NOMO-1 treated with DMSO at 0.1 percent for 48 hours (cell line): ENCODE measurements around the gene HHIPL1.

Source experiments
- DNase-seq: peaks from one replicate; lab custom pipeline; 2025; ENCODE audit not compliant: unreplicated experiment; lab: John Stamatoyannopoulos, UW

The HHIPL1 gene

DNA sequence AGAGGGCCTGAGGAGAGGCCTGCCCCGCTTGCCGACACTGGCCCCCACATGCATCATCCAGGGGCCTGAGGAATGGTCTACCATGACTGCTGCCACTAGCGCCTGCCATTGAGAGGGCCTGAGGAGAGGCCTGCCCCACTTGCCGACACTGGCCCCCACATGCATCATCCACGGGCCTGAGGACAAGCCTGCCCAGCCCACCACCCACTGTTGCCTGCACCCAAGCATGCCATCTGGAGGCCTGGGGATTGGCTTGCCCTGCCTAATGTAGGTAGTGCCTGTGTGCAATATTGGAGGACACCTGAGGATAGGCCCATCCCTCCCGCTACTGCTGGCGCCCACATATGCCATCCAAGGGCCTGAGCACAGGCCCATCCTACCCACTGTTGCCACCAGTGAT lies 63.5 kb downstream of the HHIPL1 start:
- DNase-seq, result no peak

DNA sequence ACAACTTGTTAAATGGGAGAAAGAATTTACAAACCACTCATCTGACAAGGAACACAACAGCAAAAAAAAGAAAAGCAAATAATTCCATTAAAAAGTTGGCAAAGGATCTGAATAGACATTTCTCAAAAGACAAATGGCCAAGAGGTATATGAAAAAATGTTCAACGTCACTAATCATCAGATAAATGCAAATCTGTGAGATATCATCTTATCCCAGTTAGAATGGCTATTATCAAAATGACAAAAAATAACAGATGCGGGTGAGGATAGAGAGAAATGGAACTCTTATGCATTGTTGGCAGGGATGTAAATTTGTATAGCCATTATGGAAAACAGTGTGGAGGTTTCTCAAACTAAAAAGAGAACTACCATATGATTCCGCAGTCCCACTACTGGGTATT lies 69.0 kb downstream of the HHIPL1 start:
- DNase-seq, result no peak

DNA sequence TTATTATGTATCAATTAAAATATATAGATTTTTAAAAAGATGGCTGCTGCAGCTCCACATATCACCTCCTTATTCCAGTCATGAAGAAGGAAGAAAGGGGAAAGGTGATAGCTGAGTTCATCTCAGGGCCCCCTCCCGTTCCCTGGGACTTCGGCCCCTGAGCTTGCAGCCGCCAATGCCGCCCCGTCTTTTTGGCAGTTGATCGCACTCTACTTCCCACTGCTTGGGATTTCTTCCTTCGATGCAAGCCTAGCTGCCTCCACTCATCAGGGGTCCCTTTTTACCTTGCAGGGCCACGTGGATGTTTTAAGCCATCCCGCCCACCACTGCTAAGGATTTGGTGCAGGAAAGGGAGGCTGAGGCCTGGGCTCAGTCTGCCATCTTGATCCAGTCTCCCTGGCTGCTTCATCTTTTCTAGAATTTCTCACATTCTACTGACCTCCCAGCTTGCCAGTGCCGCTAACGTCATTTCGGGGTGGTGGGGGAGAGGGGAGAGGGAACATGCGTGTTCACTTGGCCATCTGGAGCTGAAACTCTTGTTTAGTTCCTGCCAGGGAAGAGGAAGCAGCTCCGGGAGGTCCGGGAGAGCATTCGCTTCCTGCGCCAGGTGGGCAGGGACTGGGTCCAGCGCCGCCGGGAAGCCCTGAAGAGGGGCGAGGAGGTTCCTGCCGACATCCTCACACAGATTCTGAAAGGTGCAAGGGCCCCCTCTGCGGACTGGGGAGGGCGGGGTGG lies 70.5 kb downstream of the HHIPL1 start:
- no peak for DNase-seq

DNA sequence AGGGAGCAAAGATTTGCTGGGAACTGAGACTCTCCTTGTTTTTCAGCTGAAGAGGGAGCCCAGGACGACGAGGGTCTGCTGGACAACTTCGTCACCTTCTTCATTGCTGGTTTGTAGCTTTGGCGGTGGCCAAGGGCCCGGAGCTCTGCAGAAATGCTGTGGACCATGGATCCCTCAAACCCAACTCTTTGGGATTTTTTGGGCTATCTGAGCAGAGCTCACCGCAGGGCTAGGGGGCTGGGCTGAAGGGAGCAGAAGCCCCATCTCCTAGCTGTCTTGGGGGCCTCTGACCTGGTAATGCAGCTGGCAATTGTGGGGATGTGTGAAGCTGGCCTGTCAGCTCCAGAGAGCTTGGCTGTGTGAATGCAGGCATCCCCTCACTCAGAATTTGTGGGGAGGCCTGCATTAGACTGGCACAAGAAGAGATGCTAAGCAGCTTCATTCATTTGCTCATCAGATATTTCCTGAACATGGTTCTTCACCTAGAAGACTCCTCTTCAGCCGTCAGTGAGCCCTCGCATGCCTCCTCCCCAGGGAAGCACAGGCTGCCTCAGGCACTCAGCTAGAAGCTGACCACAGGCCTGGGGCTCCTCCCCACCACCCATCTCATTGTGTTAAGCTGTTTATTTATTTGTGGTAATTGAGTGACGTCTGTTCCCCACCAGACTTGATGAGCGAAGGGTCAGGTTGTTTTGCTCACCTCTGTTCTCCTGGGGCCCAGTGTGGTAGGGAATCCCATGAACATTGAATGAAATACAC lies 71.3 kb downstream of the HHIPL1 start:
- no peak for DNase-seq

DNA sequence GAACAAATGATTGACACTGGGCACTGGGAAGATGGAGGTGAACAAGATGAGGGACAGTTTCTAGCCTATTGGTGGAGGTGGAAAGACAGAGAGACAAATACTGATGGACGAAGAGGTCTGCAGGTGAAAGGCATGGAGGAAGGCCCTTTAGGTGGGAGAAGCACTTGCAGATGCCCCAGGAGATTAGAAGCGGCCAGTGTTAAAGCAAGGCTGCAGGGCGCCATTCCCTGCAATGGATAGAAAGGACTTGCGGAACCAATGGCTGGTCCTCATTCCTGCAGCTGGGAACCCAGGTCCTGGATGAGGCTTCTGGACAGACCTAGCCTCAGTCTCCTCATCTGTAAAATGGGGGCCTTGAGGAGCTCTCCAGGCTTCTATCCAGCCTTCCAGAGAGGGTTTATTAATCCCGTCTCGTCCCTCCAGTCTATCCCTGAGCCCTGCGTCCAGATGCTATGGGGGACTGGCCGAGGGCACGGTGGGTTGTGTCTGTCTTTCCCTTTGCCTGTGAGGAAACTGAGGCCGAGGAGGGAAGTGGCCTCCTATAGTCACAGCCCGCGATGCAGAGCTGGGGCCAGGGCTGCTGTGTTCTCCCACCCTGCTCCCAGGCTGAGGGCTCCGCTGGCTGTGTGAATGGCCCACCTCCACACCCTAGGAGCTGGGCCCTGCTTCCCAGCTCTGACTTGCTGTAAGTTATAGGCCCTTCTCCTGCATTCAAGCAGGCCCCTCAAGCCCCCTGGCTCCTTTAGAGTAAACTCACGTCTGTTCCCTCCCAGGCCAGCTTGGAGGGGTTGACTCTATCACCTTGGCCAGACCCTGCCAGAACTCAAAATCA lies 72.1 kb downstream of the HHIPL1 start:
- no peak for DNase-seq

DNA sequence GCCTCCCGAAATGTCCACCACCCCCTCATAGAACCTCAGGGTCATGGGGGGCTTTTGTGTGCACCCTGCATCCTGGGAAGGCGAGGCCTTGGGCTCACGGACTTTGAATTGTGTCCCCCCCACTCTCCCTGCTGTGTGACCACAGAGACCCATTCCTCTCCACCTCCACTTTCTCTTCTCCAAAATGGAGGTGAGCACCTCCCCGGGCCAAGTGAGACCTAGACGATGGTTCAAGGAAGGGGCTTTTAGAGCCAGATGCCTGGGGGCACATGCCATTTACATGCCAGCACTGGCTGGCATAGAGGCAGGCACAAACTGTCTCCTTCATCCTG lies 72.7 kb downstream of the HHIPL1 start:
- DNase-seq, result no peak

DNA sequence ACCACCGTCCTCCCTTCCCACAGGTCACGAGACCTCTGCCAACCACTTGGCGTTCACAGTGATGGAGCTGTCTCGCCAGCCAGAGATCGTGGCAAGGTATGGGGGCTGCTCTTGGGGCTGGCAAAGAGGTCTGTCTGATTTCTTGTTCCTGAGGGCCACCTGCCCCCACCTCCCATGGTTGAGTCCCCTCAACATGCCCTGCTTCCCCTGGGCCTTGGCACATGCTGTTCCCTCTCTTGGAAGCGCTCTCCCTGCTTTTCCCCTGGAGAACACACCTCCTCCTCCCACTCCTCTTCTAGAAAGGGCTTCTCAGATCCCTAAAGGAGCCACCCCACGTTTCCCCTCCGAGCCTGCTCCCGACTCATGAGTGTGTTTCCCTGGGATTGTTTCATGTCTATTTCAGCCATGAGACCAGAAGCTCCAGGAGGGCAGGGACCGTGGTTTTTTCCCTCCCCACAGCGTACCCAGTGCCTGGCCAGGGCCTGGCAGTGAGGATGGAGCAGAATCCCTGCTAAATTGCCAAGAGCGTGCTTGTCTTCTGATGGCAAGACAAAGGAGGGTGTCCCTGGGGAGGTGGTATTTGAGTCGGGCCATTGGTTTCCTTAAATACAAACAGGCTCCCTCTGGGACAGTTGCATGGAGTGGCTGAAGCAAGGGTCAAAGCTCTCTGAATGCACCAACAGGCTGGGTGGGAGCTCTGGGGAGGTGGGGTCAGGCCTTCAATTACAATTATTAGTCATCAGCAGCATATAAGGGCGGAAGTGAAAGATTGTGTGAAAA lies 73.3 kb downstream of the HHIPL1 start:
- no peak for DNase-seq

DNA sequence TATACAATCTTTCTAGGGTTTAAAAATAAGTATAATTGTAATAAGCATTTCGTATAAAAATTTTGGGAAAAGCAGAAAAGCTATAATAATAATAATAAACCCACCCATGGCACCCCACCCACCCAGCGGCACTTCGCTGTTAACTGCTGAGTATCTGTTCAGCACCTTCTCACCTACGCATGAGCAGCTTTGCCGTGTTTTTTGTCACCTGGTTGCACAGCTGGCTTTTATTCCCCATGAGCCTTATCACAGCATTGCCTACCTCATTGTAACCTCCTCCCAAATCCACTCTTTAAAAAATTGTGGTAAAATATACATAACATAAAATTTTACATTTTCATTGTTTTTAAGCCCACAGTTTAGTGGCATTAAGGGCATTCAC lies 73.9 kb downstream of the HHIPL1 start:
- DNase-seq, result no peak

DNA sequence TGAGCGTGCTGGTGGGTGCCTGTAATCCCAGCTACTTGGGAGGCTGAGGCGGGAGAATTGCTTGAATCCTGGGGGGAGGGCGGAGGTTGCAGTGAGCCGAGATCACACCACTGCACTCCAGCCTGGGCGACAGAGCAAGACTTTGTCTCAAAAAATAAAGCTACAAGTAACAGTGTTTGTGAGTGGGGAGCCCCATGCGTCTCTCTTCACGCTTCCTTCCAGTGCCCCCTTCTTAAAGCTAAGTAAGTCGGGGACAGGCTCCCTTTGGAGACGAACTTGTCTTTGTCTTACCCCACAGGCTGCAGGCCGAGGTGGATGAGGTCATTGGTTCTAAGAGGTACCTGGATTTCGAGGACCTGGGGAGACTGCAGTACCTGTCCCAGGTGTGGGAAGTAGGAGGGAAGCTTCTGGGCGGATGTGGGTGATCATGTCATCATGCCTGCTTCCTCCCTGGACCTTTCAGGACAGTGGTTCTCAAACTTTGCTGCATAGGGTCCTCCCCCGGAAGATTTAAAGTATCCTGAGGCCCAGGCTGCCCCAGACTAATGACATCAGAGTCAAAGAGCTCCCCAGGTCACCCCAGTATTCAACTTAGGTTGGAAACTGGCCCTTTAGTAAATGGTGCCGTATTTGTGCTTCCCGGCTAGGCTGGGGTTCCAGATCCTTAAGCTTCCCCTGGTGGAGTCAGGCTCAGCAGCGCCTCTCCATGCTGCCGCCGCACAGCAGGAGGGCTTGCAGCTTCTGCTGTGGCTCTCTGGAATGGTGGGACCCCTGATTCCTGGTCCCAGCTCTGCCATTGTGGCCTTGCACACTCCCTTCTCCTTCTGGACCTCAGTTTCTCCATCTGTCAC lies 76.2 kb downstream of the HHIPL1 start:
- no peak for DNase-seq

DNA sequence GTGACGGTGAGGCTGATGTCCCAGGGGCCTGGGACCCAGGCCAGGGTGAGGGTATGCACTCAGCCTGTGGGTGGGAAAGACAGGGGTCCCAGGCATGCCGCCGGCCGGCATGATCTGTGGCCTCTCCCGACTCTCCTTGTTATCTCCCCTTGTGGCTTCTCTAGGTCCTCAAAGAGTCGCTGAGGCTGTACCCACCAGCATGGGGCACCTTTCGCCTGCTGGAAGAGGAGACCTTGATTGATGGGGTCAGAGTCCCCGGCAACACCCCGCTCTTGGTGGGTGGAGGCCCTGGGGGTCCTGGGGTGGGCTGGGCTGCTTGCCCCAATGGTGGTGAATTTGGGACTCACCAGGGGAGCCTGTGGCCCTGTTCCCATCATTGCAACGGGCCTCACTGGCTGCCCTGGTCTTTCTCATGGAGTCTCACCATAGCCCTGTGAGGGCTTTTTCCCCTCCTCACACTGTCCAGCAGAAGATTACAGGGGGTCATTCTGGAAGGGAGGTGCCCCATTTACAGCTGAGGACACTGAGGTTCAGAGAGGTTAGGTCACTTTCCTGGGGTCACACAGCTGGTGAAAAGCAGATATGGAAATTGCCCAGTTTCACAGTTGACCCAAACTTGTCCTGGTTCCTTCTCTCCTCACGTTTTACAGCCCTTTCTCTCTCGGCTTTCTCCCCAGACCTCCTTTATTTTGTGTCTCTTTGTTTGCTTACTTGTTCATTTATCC lies 77.0 kb downstream of the HHIPL1 start:
- DNase-seq, result no peak

DNA sequence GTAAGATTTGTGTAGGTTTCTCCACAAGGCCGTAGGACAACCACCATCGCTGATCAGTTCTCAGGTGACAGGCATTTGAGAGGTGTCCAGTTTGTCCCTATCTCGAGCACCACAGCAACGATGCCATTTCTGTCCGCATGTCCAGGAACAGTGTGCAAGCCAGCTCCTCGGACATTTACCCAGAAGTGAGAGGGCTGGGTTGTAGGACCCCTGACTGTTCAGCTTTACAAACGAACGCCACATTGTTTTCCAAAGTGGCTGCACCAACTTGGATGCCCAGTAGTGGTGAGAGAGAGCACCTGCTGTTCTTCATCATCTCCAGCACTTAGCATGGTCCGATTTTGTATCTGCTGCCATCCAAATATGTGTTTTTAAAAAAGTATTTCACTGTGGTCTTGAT lies 77.8 kb downstream of the HHIPL1 start:
- DNase-seq, result no peak

DNA sequence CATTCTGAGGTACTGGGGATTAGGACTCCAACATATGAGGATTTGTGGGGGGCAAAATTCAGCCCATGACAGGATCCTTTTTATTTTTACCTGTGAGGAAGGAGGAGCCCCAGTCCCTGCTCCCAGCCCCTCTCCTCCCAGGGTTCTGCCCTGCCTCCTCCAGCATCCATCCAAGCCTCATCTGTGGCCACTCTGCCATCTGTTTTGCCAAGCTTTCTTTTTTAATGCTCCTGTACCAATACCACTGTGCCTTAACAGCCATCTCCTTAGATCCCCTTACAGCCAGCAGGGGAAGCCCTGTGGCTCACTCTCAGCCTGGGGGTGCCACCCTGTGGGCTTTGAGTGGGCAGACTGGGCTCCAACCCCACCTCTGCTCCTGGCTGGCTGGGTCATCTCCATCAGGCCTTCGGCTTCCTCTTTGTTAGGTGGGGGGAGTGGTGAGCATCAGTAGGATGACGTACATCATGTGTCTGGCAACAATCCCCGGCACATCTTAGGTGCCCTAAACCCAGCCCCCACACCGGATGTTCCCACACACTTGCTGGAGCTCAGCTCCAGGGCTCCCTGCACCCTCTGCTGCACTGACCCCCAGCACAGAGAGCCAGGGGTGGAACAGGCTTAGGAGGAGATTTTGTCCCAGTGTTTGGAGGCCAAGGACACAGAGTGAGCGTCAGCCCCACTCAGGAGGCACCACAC lies 79.4 kb downstream of the HHIPL1 start:
- no peak for DNase-seq

DNA sequence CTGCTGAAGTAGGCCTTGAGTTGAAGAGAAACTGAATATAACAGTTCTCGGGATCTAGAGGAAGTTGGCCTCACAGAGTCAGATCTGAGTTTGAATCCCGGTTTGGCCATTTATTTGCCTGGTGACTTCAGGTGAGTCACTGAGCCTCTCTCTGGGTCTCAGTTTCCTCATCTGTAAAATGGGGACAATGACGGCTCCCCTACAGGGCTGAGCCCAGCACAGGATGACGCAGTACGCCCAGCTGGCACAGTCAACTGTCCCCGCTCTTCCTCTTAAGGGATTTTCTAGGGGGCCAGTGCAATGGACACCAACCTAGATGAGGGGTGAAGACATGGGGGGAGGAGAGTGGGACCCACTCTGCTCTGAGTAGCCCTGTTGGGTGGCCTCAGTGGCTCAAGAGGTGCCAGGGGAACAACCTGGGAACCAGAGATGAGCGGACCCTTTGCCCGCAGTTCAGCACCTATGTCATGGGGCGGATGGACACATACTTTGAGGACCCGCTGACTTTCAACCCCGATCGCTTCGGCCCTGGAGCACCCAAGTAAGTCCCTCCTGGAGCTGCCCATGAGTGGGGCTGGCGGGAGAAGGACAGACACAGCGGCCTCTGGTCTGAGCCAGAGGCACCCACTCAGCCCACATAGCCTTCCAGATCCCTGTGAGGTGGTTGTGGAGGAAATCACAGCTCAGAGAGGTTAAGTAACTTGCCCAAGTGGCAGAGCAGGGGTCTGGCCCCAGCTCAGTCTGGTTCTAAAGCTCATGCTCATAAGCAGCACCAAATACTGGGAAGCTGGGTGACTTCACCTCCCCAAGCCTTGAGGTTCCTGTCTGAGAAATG lies 80.2 kb downstream of the HHIPL1 start:
- DNase-seq, result no peak

DNA sequence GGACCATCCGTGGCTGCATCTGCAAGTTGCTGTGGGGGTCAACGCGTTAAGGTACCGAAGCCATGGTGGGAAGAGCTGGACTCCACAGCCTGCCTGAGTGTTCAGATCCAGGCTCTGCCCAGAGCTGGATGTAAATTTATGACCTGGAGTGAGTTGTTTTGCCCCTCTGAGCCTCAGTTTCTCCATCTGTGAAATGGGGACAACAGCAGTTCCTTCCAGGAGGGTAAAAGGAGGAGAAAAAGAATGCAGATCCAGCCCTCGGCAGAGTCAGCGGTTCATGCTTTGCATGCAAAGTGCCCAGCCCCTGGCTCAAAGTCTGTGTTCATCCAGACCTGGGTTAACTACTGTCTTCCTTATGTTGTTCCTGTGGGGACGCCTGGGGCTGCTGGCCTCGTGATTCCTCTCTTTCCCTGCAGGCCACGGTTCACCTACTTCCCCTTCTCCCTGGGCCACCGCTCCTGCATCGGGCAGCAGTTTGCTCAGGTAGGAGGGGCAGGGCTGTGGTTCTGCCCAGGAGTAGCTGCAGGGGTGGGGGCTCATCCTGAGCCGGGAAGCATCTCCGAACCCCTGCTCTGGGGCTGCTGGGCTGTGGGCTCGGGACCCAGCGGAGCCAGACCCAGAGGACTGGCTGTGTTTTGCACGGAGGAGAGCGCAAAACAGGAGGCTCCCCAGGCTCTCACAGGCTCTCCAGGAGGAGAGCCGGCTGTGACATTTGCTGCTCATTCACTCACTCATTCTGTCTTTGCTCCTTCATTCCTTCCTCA lies 81.0 kb downstream of the HHIPL1 start:
- DNase-seq, result no peak

DNA sequence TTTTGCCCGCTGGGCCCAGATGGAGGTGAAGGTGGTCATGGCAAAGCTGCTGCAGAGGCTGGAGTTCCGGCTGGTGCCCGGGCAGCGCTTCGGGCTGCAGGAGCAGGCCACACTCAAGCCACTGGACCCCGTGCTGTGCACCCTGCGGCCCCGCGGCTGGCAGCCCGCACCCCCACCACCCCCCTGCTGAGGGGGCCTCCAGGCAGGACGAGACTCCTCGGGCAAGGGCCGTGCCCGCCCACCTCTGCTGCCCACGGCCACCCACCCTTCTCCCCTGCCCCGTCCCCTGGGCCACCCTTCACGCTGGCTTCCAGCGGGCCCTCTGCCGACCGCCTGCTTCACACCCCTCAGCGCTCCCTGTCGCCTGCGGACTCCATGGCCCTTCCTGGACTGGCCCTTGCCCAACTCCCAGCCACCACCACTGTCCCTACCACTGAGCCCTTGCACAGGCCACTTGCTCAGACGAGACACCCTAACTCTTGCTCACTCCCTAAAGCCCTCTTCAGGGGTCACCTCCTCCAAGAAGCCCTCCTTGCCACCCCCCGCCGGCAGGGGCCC lies 81.7 kb downstream of the HHIPL1 start:
- DNase-seq, result no peak

DNA sequence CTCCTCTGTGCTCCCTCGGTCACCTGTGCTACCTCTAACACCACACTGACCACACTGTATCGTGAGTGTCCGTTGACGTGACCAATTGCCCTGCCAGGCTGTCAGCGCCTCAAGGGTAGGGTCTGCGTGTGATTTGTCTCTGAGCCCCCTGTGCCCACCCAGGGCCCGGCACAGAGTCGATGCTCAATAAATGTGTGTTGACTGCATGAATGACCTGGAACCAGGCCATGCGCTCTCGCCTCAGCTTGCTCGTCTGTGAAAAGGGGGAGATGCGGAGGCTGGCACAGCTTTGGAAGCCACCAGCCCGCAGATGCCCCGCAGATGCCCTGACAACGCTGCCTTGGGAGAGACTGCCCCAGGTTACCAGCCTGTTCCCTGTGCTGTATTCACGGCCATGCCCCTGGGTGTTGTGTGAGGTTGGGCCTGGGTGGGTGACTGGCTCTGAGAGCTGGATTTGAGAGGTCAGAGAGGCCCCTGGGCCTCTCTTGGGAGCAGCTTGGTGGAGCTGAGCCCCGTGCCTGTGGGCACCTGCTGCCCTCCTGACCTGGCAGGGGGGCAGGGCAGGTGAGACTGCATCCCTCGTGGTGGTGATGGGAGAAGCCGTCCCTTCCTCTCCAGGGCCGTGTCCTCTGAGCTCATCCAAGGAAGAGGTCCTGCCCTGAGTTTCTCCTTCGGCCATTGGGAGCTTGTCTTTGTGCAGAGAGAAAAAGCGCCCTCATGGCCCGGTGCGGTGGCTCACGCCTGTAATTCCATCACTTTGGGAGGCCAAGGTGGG lies 82.4 kb downstream of the HHIPL1 start:
- DNase-seq, result no peak
